Endothelial cell of hepatic sinusoid (primary cell): Measurements from ENCODE around the gene SMAD5.

Experiments
- in situ Hi-C: cut with HindIII; loops from 2 replicates; pipeline ENCODE4 v1.10.0; 2017; ENCODE audit warnings: low sequenced_read_pairs

SMAD5 gene

GRCh38 chr5:136213919-136214493 is 81.4 kb downstream of the SMAD5 start:
- in situ Hi-C loops: no loop called here

- in situ Hi-C loops: no loop called here
These were observed 83.2 kb downstream of the SMAD5 start for GRCh38 chr5:136215812-136216211.

- in situ Hi-C loops: no loop called here
These were observed 83.6 kb downstream of the SMAD5 start for GRCh38 chr5:136216230-136216629.

GRCh38 chr5:136221340-136221739 is 88.7 kb downstream of the SMAD5 start:
- in situ Hi-C loops: loop anchor here (5.0 kb wide), 1 partner anchor 49 kb away; no protein-coding TSS in a partner anchor

- in situ Hi-C loops: loop anchor here (5.0 kb wide), 1 partner anchor 50 kb away; no protein-coding TSS in a partner anchor
These were observed 90.1 kb downstream of the SMAD5 start for GRCh38 chr5:136222580-136223235.

GRCh38 chr5:136225796-136226195 is 93.2 kb downstream of the SMAD5 start:
- in situ Hi-C loops: no loop called here

- in situ Hi-C loops: no loop called here
These were observed 93.8 kb downstream of the SMAD5 start for GRCh38 chr5:136226401-136226800.

- in situ Hi-C loops: no loop called here
These were observed 95.6 kb downstream of the SMAD5 start for GRCh38 chr5:136228136-136228757.

- in situ Hi-C loops: no loop called here
These were observed 97.5 kb downstream of the SMAD5 start for GRCh38 chr5:136230176-136230575.

- in situ Hi-C loops: no loop called here
These were observed 99.7 kb downstream of the SMAD5 start for GRCh38 chr5:136232316-136232715.
